Trophoblast cell (in vitro differentiated cells and primary cell): Measurements from ENCODE around the gene TMOD1.

Source experiments
- DNase-seq, 2 donors: peaks; one replicate each; pipeline ENCODE4 v3.0.0-alpha.2; 2016
- H2AFZ ChIP-seq: 2 replicates; pipeline ENCODE4 v1.6.1; 2013; ENCODE audit warnings: low read length, moderate library complexity, mild to moderate bottlenecking; ENCODE audit not compliant: insufficient read depth, poor library complexity
- H2AK5ac ChIP-seq: 2 replicates; pipeline ENCODE4 v1.6.1; 2013; ENCODE audit warnings: mild to moderate bottlenecking, low read length
- H2BK120ac ChIP-seq: 2 replicates; pipeline ENCODE4 v1.6.1; 2013; ENCODE audit warnings: low read length, mild to moderate bottlenecking, moderate library complexity; ENCODE audit not compliant: insufficient read depth, poor library complexity
- H2BK12ac ChIP-seq: 2 replicates; pipeline ENCODE4 v1.6.1; 2013; ENCODE audit warnings: mild to moderate bottlenecking, low read length, moderate library complexity
- H2BK5ac ChIP-seq: 2 replicates; pipeline ENCODE4 v1.6.1; 2013; ENCODE audit warnings: low read length, low read depth, moderate library complexity, mild to moderate bottlenecking; ENCODE audit not compliant: poor library complexity
- H3K14ac ChIP-seq: 2 replicates; pipeline ENCODE4 v1.6.1; 2013; ENCODE audit warnings: mild to moderate bottlenecking, low read length
- H3K18ac ChIP-seq: 2 replicates; pipeline ENCODE4 v1.6.1; 2013; ENCODE audit warnings: mild to moderate bottlenecking, low read length
- H3K23ac ChIP-seq: 2 replicates; pipeline ENCODE4 v1.6.1; 2013; ENCODE audit warnings: low read length
- H3K27ac ChIP-seq: 2 replicates; pipeline ENCODE4 v1.5.1; 2013; ENCODE audit warnings: low read depth, mild to moderate bottlenecking, inconsistent platforms, low read length, moderate library complexity
- H3K27me3 ChIP-seq: 2 replicates; pipeline ENCODE4 v1.6.1; 2013; ENCODE audit warnings: inconsistent platforms, mild to moderate bottlenecking, low read length, moderate library complexity; ENCODE audit not compliant: insufficient read depth
- H3K36me3 ChIP-seq, 2 experiments: 1 replicate in 1 of 2; 2 replicates in 1 of 2; pipeline ENCODE4 v1.6.1; 2013; ENCODE audit warnings: low read length in 2 of 2, mild to moderate bottlenecking in 2 of 2, moderate library complexity in 1 of 2; ENCODE audit not compliant: insufficient read depth in 2 of 2, control insufficient read depth in 1 of 2
- H3K4ac ChIP-seq: 2 replicates; pipeline ENCODE4 v1.6.1; 2013; ENCODE audit warnings: low read depth, mild to moderate bottlenecking, low read length, moderate library complexity
- H3K4me1 ChIP-seq, 2 experiments: 1 replicate in 1 of 2; 2 replicates in 1 of 2; pipeline ENCODE4 v1.6.1; 2013; ENCODE audit warnings: low read length in 2 of 2, mild to moderate bottlenecking in 2 of 2, moderate library complexity in 1 of 2; ENCODE audit not compliant: insufficient read depth in 2 of 2, control insufficient read depth in 1 of 2
- H3K4me2 ChIP-seq: 2 replicates; pipeline ENCODE4 v1.6.1; 2013; ENCODE audit warnings: inconsistent platforms, mild to moderate bottlenecking, low read length, moderate library complexity
- H3K4me3 ChIP-seq: 2 replicates; pipeline ENCODE4 v1.5.1; 2013; ENCODE audit warnings: mild to moderate bottlenecking, low read depth, low read length, inconsistent platforms
- H3K79me1 ChIP-seq: one replicate; pipeline ENCODE4 v1.6.1; 2013; ENCODE audit warnings: low read length
- H3K79me2 ChIP-seq: 2 replicates; pipeline ENCODE4 v1.6.1; 2013; ENCODE audit warnings: low read length, mild to moderate bottlenecking; ENCODE audit not compliant: control insufficient read depth, insufficient read depth, poor library complexity
- H3K9ac ChIP-seq: 2 replicates; pipeline ENCODE4 v1.6.1; 2013; ENCODE audit warnings: mild to moderate bottlenecking, low read length
- H3K9me3 ChIP-seq: 2 replicates; pipeline ENCODE4 v1.6.1; 2013; ENCODE audit warnings: low read depth, mild to moderate bottlenecking, control low read depth, inconsistent platforms, low read length; ENCODE audit not compliant: insufficient read depth
- H4K12ac ChIP-seq: 2 replicates; pipeline ENCODE4 v1.6.1; 2013; ENCODE audit warnings: low read depth, mild to moderate bottlenecking, low read length, moderate library complexity
- H4K8ac ChIP-seq: 2 replicates; pipeline ENCODE4 v1.6.1; 2013; ENCODE audit warnings: low read depth, mild to moderate bottlenecking, low read length, moderate library complexity
- H4K91ac ChIP-seq: one replicate; pipeline ENCODE4 v1.6.1; 2013; ENCODE audit warnings: low read depth, mild to moderate bottlenecking, low read length, moderate library complexity
- WGBS: extraction: QIAGEN DNeasy Blood & Tissue Kit; methylation state at CpG from one replicate; pipeline ENCODE4 v1.1.7; 2013; ENCODE audit warnings: missing lambda C conversion rate; ENCODE audit not compliant: insufficient read length, insufficient coverage; ENCODE audit errors: extremely low coverage; 5-methylcytosine and 5-hydroxymethylcytosine counted together

The TMOD1 gene

GRCh38 chr9:97462159-97462558 is 39.3 kb upstream of the TMOD1 start:
- DNase-seq = no peak
- H2BK12ac ChIP-seq = no peak overlapping the region
- no peak overlapping the region for H3K23ac ChIP-seq
- no peak overlapping the region for H2BK120ac ChIP-seq
- no peaks in the 10 kb centered on the region for H3K79me2 ChIP-seq
- no peaks in the 10 kb centered on the region for H3K36me3 ChIP-seq
- no peak overlapping the region for H4K8ac ChIP-seq
- H3K4ac ChIP-seq = no peak overlapping the region
- H3K4me3 ChIP-seq = no peak overlapping the region
- no peak overlapping the region for H4K91ac ChIP-seq
- no peaks in the 10 kb centered on the region for H3K9me3 ChIP-seq
- H3K18ac ChIP-seq = no peak overlapping the region
- H3K14ac ChIP-seq = no peak overlapping the region
- no CpG with 5 or more reads among the region's 3 CpGs for WGBS
- H2AFZ ChIP-seq = no peak overlapping the region
- H3K79me1 ChIP-seq = no peaks in the 10 kb centered on the region
- no peak overlapping the region for H3K27ac ChIP-seq
- H2AK5ac ChIP-seq = no peak overlapping the region
- H3K4me2 ChIP-seq = no peak overlapping the region
- no peak overlapping the region for H3K9ac ChIP-seq
- H3K4me1 ChIP-seq = no peaks in the 10 kb centered on the region
- no peak overlapping the region for H2BK5ac ChIP-seq
- H4K12ac ChIP-seq = no peak overlapping the region
- H3K27me3 ChIP-seq = no peaks in the 10 kb centered on the region

- Histone ChIP-seq H2BK120ac (no peak overlapping the region), H4K12ac (no peak overlapping the region), H2BK12ac (no peak overlapping the region), H3K4ac (no peak overlapping the region), H4K8ac (no peak overlapping the region), H3K4me3 (no peak overlapping the region), H4K91ac (no peak overlapping the region), H3K18ac (no peak overlapping the region), H2BK5ac (no peak overlapping the region), H3K79me2 (no peaks in the 10 kb centered on the region), H3K9ac (no peak overlapping the region), H3K79me1 (no peaks in the 10 kb centered on the region), H3K23ac (no peak overlapping the region), H3K9me3 (no peaks in the 10 kb centered on the region), H3K4me1 (no peaks in the 10 kb centered on the region), H2AK5ac (no peak overlapping the region), H3K36me3 (no peaks in the 10 kb centered on the region), H2AFZ (no peak overlapping the region), H3K14ac (no peak overlapping the region), H3K27me3 (no peaks in the 10 kb centered on the region), H3K4me2 (no peak overlapping the region), H3K27ac (no peak overlapping the region)
- WGBS = no CpG with 5 or more reads among the region's 1 CpG
- DNase-seq = no peak
Observed at GRCh38 chr9:97462914-97463313, 38.6 kb upstream of the TMOD1 start.

GRCh38 chr9:97468658-97469448 is 32.6 kb upstream of the TMOD1 start:
- no peaks in the 10 kb centered on the region for H3K79me2 ChIP-seq
- H3K27ac ChIP-seq = no peak overlapping the region
- no peak overlapping the region for H2AFZ ChIP-seq
- no peak overlapping the region for H4K91ac ChIP-seq
- no peak overlapping the region for H3K14ac ChIP-seq
- no peak overlapping the region for H3K4me2 ChIP-seq
- H3K18ac ChIP-seq = no peak overlapping the region
- no peaks in the 10 kb centered on the region for H3K79me1 ChIP-seq
- H3K36me3 ChIP-seq = no peaks in the 10 kb centered on the region
- no peak overlapping the region for H4K8ac ChIP-seq
- H2BK12ac ChIP-seq = no peak overlapping the region
- no peaks in the 10 kb centered on the region for H3K9me3 ChIP-seq
- no peaks in the 10 kb centered on the region for H3K4me1 ChIP-seq
- no CpG with 5 or more reads among the region's 4 CpGs for WGBS
- no peak overlapping the region for H2BK5ac ChIP-seq
- H2BK120ac ChIP-seq = no peak overlapping the region
- DNase-seq = peak; percentile 21 to 67
- no peak overlapping the region for H2AK5ac ChIP-seq
- no peak overlapping the region for H3K4me3 ChIP-seq
- no peak overlapping the region for H4K12ac ChIP-seq
- H3K27me3 ChIP-seq = no peaks in the 10 kb centered on the region
- no peak overlapping the region for H3K23ac ChIP-seq
- no peak overlapping the region for H3K9ac ChIP-seq
- no peak overlapping the region for H3K4ac ChIP-seq

- no peak for DNase-seq
- no CpG with 5 or more reads among the region's 2 CpGs for WGBS
- no peak overlapping the region for H3K4me2 ChIP-seq
- H3K36me3 ChIP-seq = no peaks in the 10 kb centered on the region
- H2AK5ac ChIP-seq = no peak overlapping the region
- no peaks in the 10 kb centered on the region for H3K27me3 ChIP-seq
- H3K23ac ChIP-seq = no peak overlapping the region
- no peak overlapping the region for H2BK120ac ChIP-seq
- no peak overlapping the region for H2BK5ac ChIP-seq
- no peak overlapping the region for H3K18ac ChIP-seq
- no peak overlapping the region for H3K4me3 ChIP-seq
- no peak overlapping the region for H3K4ac ChIP-seq
- no peak overlapping the region for H2BK12ac ChIP-seq
- no peaks in the 10 kb centered on the region for H3K4me1 ChIP-seq
- H4K91ac ChIP-seq = no peak overlapping the region
- no peaks in the 10 kb centered on the region for H3K79me1 ChIP-seq
- H3K14ac ChIP-seq = no peak overlapping the region
- H4K12ac ChIP-seq = no peak overlapping the region
- no peaks in the 10 kb centered on the region for H3K79me2 ChIP-seq
- no peak overlapping the region for H3K27ac ChIP-seq
- H3K9me3 ChIP-seq = no peaks in the 10 kb centered on the region
- no peak overlapping the region for H2AFZ ChIP-seq
- H4K8ac ChIP-seq = no peak overlapping the region
- no peak overlapping the region for H3K9ac ChIP-seq
Observed at GRCh38 chr9:97470076-97470475, 31.4 kb upstream of the TMOD1 start.
